Chondrocyte (in vitro differentiated cells): ENCODE measurements around the gene RALBP1. TPM values are rescaled to one million over a fixed set of nuclear protein-coding genes. Genes with fewer than 3 reads are reported as not detected.
A peak's percentile ranks its signal among the peaks of the same experiment; 100 is the strongest.

ENCODE experiments used
- DNase-seq: peaks from one replicate; pipeline ENCODE4 v3.0.0; 2021; ENCODE audit warnings: mixed read lengths, low spot score
- H3K27ac Mint-ChIP-seq: one replicate; pipeline ENCODE4 v1.8.0; 2021; ENCODE audit warnings: mild to moderate bottlenecking, moderate library complexity, mixed read lengths; ENCODE audit not compliant: unreplicated experiment
- H3K27me3 Mint-ChIP-seq: 2 replicates; pipeline ENCODE4 v1.8.0; 2021; ENCODE audit warnings: low read depth, mixed read lengths
- H3K36me3 Mint-ChIP-seq: 2 replicates; pipeline ENCODE4 v1.8.0; 2021; ENCODE audit warnings: low read depth, mixed read lengths
- H3K4me1 Mint-ChIP-seq: 2 replicates; pipeline ENCODE4 v1.8.0; 2021; ENCODE audit warnings: low read depth, mild to moderate bottlenecking, mixed read lengths
- H3K4me3 Mint-ChIP-seq: one replicate; pipeline ENCODE4 v1.8.0; 2021; ENCODE audit warnings: mild to moderate bottlenecking, moderate library complexity, mixed read lengths; ENCODE audit not compliant: unreplicated experiment
- H3K9me3 Mint-ChIP-seq: 2 replicates; pipeline ENCODE4 v1.8.0; 2021; ENCODE audit warnings: low read depth, mixed read lengths
- CTCF ChIP-seq: fragments of 200-600 bp; sonication (generic); IDR thresholded peaks from 2 replicates; pipeline ENCODE4 v1.5.0; 2021; ENCODE audit warnings: antibody characterized with exemption, mild to moderate bottlenecking, moderate library complexity
- total RNA-seq: library from RNA; stranded (reverse); gene quantifications from 3 replicates; pipeline ENCODE4 v1.2.1, GENCODE V29; 2021

RALBP1 gene
- total RNA-seq, 1 donor from 2014 or later: 50.8 TPM

GRCh38 chr18:9513971-9514512, 38.7 kb downstream of the RALBP1 start:
- Mint-ChIP-seq H3K4me3 (no peak overlapping the region), H3K27ac (peak overlapping the region; percentile 77), H3K9me3 (no peaks in the 10 kb centered on the region), H3K27me3 (no peaks in the 10 kb centered on the region), H3K36me3 (peaks cover 1% of the 10 kb centered on the region), H3K4me1 (peaks cover 41% of the 10 kb centered on the region)
- DNase-seq: no peak
- TF ChIP-seq CTCF: no peak

GRCh38 chr18:9516437-9517064, 41.2 kb downstream of the RALBP1 start:
- DNase-seq: no peak
- no peaks in the 10 kb centered on the region for H3K9me3 Mint-ChIP-seq

GRCh38 chr18:9517869-9518268, 42.6 kb downstream of the RALBP1 start:
- peaks cover 47% of the 10 kb centered on the region for H3K4me1 Mint-ChIP-seq
- DNase-seq: no peak

More at GRCh38 chr18:9516437-9517064, 41.2 kb downstream of the RALBP1 start:
- TF ChIP-seq CTCF: peak; percentile 96
- Mint-ChIP-seq H3K27ac (peak overlapping the region; percentile 70), H3K27me3 (no peaks in the 10 kb centered on the region), H3K4me1 (peaks cover 47% of the 10 kb centered on the region), H3K36me3 (peaks cover 1% of the 10 kb centered on the region), H3K4me3 (no peak overlapping the region)

GRCh38 chr18:9519399-9519798, 44.1 kb downstream of the RALBP1 start:
- Mint-ChIP-seq H3K36me3 (peaks cover 5% of the 10 kb centered on the region), H3K27ac (peak overlapping the region; percentile 17), H3K4me1 (peaks cover 36% of the 10 kb centered on the region), H3K9me3 (no peaks in the 10 kb centered on the region), H3K27me3 (no peaks in the 10 kb centered on the region), H3K4me3 (no peak overlapping the region)
- DNase-seq: no peak
- no peak for TF ChIP-seq CTCF

More at GRCh38 chr18:9517869-9518268, 42.6 kb downstream of the RALBP1 start:
- H3K9me3 Mint-ChIP-seq: no peaks in the 10 kb centered on the region
- no peak overlapping the region for H3K4me3 Mint-ChIP-seq
- no peak overlapping the region for H3K27ac Mint-ChIP-seq
- no peak for TF ChIP-seq CTCF
- no peaks in the 10 kb centered on the region for H3K27me3 Mint-ChIP-seq
- peaks cover 5% of the 10 kb centered on the region for H3K36me3 Mint-ChIP-seq

- no peak for DNase-seq
- H3K9me3 Mint-ChIP-seq: no peaks in the 10 kb centered on the region
- H3K4me1 Mint-ChIP-seq: peaks cover 24% of the 10 kb centered on the region
- no peak for TF ChIP-seq CTCF
- no peak overlapping the region for H3K4me3 Mint-ChIP-seq
- no peaks in the 10 kb centered on the region for H3K27me3 Mint-ChIP-seq
- no peak overlapping the region for H3K27ac Mint-ChIP-seq
- peaks cover 6% of the 10 kb centered on the region for H3K36me3 Mint-ChIP-seq
Measured at GRCh38 chr18:9520666-9521065, 45.4 kb downstream of the RALBP1 start.
